Pancreas (tissue), 10 donors: ENCODE data around the gene MAP3K21. TPM values are rescaled to one million over a fixed set of nuclear protein-coding genes. Genes with fewer than 3 reads are reported as not detected.

Experiments
- ATAC-seq, 4 donors: fragments of 200-7000 bp; cut with Tn5 transposase; one replicate each; pipeline versions ENCODE4 v1.8.0 to v1.9.1; 2020; ENCODE audit warnings: mild to moderate bottlenecking in 4 of 4, moderate library complexity in 4 of 4
- DNase-seq, 6 donors: peaks; one replicate each; pipeline ENCODE4 v3.0.0-alpha.2; 2020
- FAIRE-seq: peaks from 2 replicates; lab custom pipeline; 2012; peaks lifted over from hg19 to GRCh38; lab: Jason Lieb, UNC
- H3K27ac ChIP-seq, 4 donors: fragments of 200-600 bp; sonication (generic); 1 replicate in 3 of 4; 2 replicates in 1 of 4; pipeline versions ENCODE4 v1.5.0 to v1.8.0; 2020
- H3K27me3 ChIP-seq, 4 donors: fragments of 200-600 bp; one replicate each; pipeline ENCODE4 v1.8.0; 2021
- H3K36me3 ChIP-seq, 3 donors: fragments of 200-600 bp; sonication (generic) in 1 of 3; one replicate each; pipeline versions ENCODE4 v1.5.0 to v1.8.0; 2020 to 2021
- H3K4me1 ChIP-seq, 3 donors: fragments of 200-600 bp; one replicate each; pipeline ENCODE4 v1.8.0; 2021
- H3K4me3 ChIP-seq, 4 donors: fragments of 200-600 bp; sonication (generic) in 2 of 4; one replicate each; pipeline versions ENCODE4 v1.5.0 to v1.8.0; 2020 to 2021
- H3K9me3 ChIP-seq, 4 donors: fragments of 200-600 bp; one replicate each; pipeline ENCODE4 v1.8.0; 2021
- CTCF ChIP-seq, 4 donors: fragments of 200-600 bp; sonication (generic) in 3 of 4; IDR thresholded peaks; one replicate each; pipeline versions ENCODE4 v1.5.0 to v1.8.0; 2021; ENCODE audit warnings: antibody characterized with exemption in 4 of 4
- WGBS, 2 donors: extraction: QIAGEN DNeasy Blood & Tissue Kit; methylation state at CpG; one replicate each; pipeline ENCODE4 v1.1.7; 2013; 5-methylcytosine and 5-hydroxymethylcytosine counted together
- intact Hi-C, 3 donors: fragments of 100-400 bp; cut with DNase I; formaldehyde crosslinking; loops; one replicate each; pipeline versions ENCODE4 v1.11.1 to v1.14.2; 2022
- polyA plus RNA-seq, 2 donors: library from polyadenylated mRNA; stranded (reverse); fragments of 200-250 nt; gene quantifications; one replicate each; pipeline ENCODE4 v1.2.3, GENCODE V29; 2013
- total RNA-seq, 6 donors: library from RNA; stranded (reverse); fragmentation: NEBNext Ultra II Directional in 4 of 6; extraction: Animal tissue kit (Norgen Biotek cat#: 25700) in 4 of 6; gene quantifications; one replicate each; pipeline versions ENCODE4 v1.2.1 to v1.2.4, GENCODE V29; 2021 to 2023
- donor health status: healthy with polysubstance abuse.
- donor health status: DM: no; HTN: no; CAD: no; lungs with moderate emphysema.
- donor health status: DM: no; HTN: no; CAD: no.
- donor health status: control.
- donor health status: control.
- donor health status: Bipolar disorder and iron deficiency.
- donor health status: DM: yes; HTN: yes; CAD: no.
- donor health status: DM: no; HTN: no; CAD: no.
- donor health status: DM: no; HTN: no; CAD: no.
- donor health status: DM: yes; HTN: yes; CAD: no.

Gene MAP3K21
- total and polyA plus RNA-seq, 8 donors: 9.7 to 22.0 (median 15.3) TPM

GRCh38 chr1:233343262-233343661 is 15.7 kb downstream of the MAP3K21 start:
- H3K4me1 ChIP-seq: peaks cover 40 to 59% (median 42%) of the 10 kb centered on the region in 3 donors
- no peak for TF ChIP-seq CTCF (IDR thresholded peaks at IDR 0.05)
- H3K27ac ChIP-seq: peak overlapping the region in 3 of 4 donors; percentile 34 to 65 (median 56)
- ATAC-seq (peak; percentile 90 to 94 (median 92)), DNase-seq (peak in 4 of 6 donors; percentile 53 to 66 (median 60)), FAIRE-seq (peak; percentile 56)
- no peaks in the 10 kb centered on the region for H3K36me3 ChIP-seq
- no peaks in the 10 kb centered on the region for H3K9me3 ChIP-seq
- no peak overlapping the region for H3K4me3 ChIP-seq
- H3K27me3 ChIP-seq: no peaks in the 10 kb centered on the region
- 9 to 25% methylated on average over 1 of the region's 1 CpG for WGBS, 2 donors
- intact Hi-C loops: no loop called here

- H3K4me3 ChIP-seq: no peak overlapping the region
- no peak for FAIRE-seq
- no peak overlapping the region for H3K27ac ChIP-seq
- no peak for DNase-seq
- no peak for ATAC-seq
- intact Hi-C loops: no loop called here
- H3K9me3 ChIP-seq: no peaks in the 10 kb centered on the region
- no peaks in the 10 kb centered on the region for H3K36me3 ChIP-seq
- H3K4me1 ChIP-seq: peaks cover 15 to 27% (median 21%) of the 10 kb centered on the region in 3 donors
- no peaks in the 10 kb centered on the region for H3K27me3 ChIP-seq
- no peak for TF ChIP-seq CTCF (IDR thresholded peaks at IDR 0.05)
- 76% methylated on average over 5 of the region's 5 CpGs for WGBS, 2 donors
Measured at GRCh38 chr1:233347338-233347737, 19.8 kb downstream of the MAP3K21 start.

DNA sequence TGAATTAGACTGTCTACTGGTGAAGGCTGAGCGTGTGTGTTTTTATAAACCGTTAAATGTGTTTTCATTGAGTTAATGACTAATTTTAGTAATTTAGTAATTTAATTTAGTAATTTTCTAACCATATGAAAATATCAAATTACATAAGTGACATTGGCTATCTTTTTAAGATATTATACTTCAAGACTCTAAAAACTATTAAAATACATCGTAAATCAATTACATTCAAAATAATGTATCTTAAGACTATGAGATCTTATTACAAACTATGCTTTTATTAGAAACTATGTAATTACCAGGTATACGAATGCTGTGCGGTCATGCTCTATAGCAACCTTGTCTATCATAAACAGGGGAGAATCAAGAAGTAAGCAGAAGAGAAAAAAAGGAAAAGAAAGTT is 21.6 kb downstream of the MAP3K21 start:
- no peak for DNase-seq
- WGBS, 2 donors: 86 to 90% methylated on average over 5 of the region's 5 CpGs
- no peak for TF ChIP-seq CTCF (IDR thresholded peaks at IDR 0.05)
- intact Hi-C loops: no loop called here
- no peak for FAIRE-seq
- no peaks in the 10 kb centered on the region for H3K27me3 ChIP-seq
- H3K9me3 ChIP-seq: no peaks in the 10 kb centered on the region
- no peak for ATAC-seq
- no peaks in the 10 kb centered on the region for H3K36me3 ChIP-seq
- H3K27ac ChIP-seq: peak overlapping the region in 1 of 4 donors; percentile 8
- H3K4me3 ChIP-seq: no peak overlapping the region
- peaks cover 0 to 15% (median 5%) of the 10 kb centered on the region in 3 donors for H3K4me1 ChIP-seq

DNA sequence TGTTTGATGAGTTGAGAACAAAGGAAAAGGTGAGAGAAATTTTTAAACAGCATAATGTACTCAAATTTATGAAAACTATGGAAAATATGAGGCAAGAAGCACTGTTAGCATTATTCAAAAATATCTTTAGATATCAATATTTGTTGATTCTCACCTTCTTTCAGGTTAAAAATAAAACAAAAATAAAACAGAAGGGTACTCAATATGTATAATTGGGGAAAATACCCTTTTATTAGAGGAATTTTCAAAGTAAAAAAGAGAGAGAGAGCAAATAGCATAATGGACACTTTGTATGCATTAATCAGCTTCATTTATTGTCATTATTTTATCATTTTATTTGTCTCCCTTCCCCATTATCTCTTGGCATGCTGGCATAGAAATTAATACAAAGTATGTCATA is 27.5 kb downstream of the MAP3K21 start:
- ATAC-seq (no peak), DNase-seq (no peak), FAIRE-seq (no peak)
- no peak for TF ChIP-seq CTCF (IDR thresholded peaks at IDR 0.05)
- Histone ChIP-seq H3K27me3 (no peaks in the 10 kb centered on the region), H3K9me3 (no peaks in the 10 kb centered on the region), H3K36me3 (peaks cover 0 to 14% (median 0%) of the 10 kb centered on the region in 3 donors), H3K4me1 (peaks cover 15 to 22% (median 20%) of the 10 kb centered on the region in 3 donors), H3K27ac (no peak overlapping the region), H3K4me3 (no peak overlapping the region)
- intact Hi-C loops: no loop called here

DNA sequence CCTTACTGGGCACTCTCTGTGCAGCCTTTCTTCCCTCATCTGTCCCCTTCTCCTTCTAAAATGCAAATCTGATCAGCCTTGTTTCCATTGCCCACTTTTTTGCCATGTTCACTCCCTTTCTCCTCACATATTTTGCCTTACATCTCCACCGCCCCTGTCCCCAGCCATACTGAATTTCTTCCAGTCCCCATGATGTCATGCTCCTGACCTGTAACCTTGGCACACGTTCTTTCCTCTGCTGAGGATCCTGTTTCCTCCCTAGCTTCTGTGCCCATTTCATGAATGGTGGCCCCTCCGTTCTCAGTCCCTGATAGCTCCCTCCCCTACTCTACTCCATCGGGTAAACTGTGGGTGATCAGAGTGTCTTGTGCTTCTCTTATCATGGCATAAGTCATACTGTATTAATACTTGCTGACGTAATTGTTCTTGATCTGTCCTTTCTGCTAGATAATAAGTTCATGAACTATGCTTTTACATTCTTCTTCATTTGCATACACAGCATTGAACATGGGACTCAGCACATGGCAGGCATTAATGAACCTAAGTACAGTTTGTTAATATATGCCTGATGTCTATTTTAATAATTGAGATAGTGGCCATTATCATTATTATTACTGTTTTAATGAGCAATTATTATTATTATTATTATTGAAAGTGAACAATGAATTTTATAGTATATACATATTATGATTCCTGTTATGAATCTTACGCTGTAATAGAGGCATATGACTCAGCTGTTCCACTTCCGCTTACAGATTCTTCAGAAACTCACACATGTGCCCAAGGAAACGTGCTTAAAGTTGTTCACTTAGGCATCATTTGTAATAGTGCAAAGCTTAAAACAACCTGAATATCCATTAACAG is 28.5 kb downstream of the MAP3K21 start:
- DNase-seq: no peak
- no peak for ATAC-seq
- intact Hi-C loops: no loop called here
- peaks cover 0 to 14% (median 0%) of the 10 kb centered on the region in 3 donors for H3K36me3 ChIP-seq
- H3K9me3 ChIP-seq: no peaks in the 10 kb centered on the region
- no peaks in the 10 kb centered on the region for H3K27me3 ChIP-seq
- no peak for FAIRE-seq
- 76 to 87% methylated on average over 8 of the region's 8 CpGs for WGBS, 2 donors
- H3K4me3 ChIP-seq: no peak overlapping the region
- peaks cover 22 to 32% (median 31%) of the 10 kb centered on the region in 3 donors for H3K4me1 ChIP-seq
- H3K27ac ChIP-seq: no peak overlapping the region
- no peak for TF ChIP-seq CTCF (IDR thresholded peaks at IDR 0.05)
